Natural killer cell (primary cell): ENCODE data around the gene CALML6. TPM values are rescaled to one million over a fixed set of nuclear protein-coding genes. Genes with fewer than 3 reads are reported as not detected.
A peak's percentile ranks its signal among the peaks of the same experiment; 100 is the strongest.

ENCODE experiments used
- ATAC-seq, 3 donors: fragments of 150-1000 bp in 2 of 3; fragments of 200-7000 bp in 1 of 3; cut with Tn5 transposase; 1 replicate in 1 of 3; 2 replicates in 2 of 3; pipeline ENCODE4 v1.10.0; 2021; ENCODE audit warnings: mild to moderate bottlenecking in 2 of 3, moderate library complexity in 2 of 3
- DNase-seq, 2 donors: peaks; one replicate each; pipeline versions ENCODE4 v3.0.0 to v3.0.0-alpha.2; 2013 to 2021; ENCODE audit warnings: mixed read lengths in 1 of 2
- H3K27ac ChIP-seq: one replicate; pipeline ENCODE4 v1.5.1; 2013; ENCODE audit warnings: mild to moderate bottlenecking, low read length
- H3K27me3 ChIP-seq: one replicate; pipeline ENCODE4 v1.6.1; 2013; ENCODE audit warnings: low read length; ENCODE audit not compliant: control insufficient read depth, insufficient read depth
- H3K36me3 ChIP-seq: one replicate; pipeline ENCODE4 v1.6.1; 2013; ENCODE audit warnings: low read length; ENCODE audit not compliant: control insufficient read depth, insufficient read depth
- H3K4me1 ChIP-seq: one replicate; pipeline ENCODE4 v1.6.1; 2013; ENCODE audit warnings: low read length; ENCODE audit not compliant: control insufficient read depth, insufficient read depth
- H3K4me3 ChIP-seq: one replicate; pipeline ENCODE4 v1.5.1; 2013; ENCODE audit warnings: low read length
- H3K9me3 ChIP-seq: one replicate; pipeline ENCODE4 v1.6.1; 2013; ENCODE audit warnings: low read length; ENCODE audit not compliant: control insufficient read depth, insufficient read depth
- H3K27ac Mint-ChIP-seq, 2 donors: one replicate each; pipeline ENCODE4 v1.8.0; 2022; ENCODE audit warnings: mild to moderate bottlenecking in 2 of 2, mixed read lengths in 2 of 2, moderate library complexity in 1 of 2
- H3K27me3 Mint-ChIP-seq, 2 donors: one replicate each; pipeline ENCODE4 v1.8.0; 2022; ENCODE audit warnings: low read depth in 2 of 2, mixed read lengths in 2 of 2
- H3K36me3 Mint-ChIP-seq: one replicate; pipeline ENCODE4 v1.8.0; 2022; ENCODE audit warnings: mixed read lengths
- H3K4me1 Mint-ChIP-seq, 2 donors: one replicate each; pipeline ENCODE4 v1.8.0; 2022; ENCODE audit warnings: mixed read lengths in 2 of 2
- H3K4me3 Mint-ChIP-seq: one replicate; pipeline ENCODE4 v1.8.0; 2022; ENCODE audit warnings: mild to moderate bottlenecking, moderate library complexity, mixed read lengths
- H3K9me3 Mint-ChIP-seq, 2 donors: one replicate each; pipeline ENCODE4 v1.8.0; 2022; ENCODE audit warnings: mixed read lengths in 2 of 2
- CTCF ChIP-seq: fragments of 200-600 bp; IDR thresholded peaks from one replicate; pipeline ENCODE4 v1.8.0; 2022; ENCODE audit warnings: antibody characterized with exemption
- WGBS: methylation state at CpG from one replicate; pipeline ENCODE4 v1.1.7; 2013; ENCODE audit warnings: missing lambda C conversion rate; ENCODE audit not compliant: insufficient coverage; 5-methylcytosine and 5-hydroxymethylcytosine counted together
- intact Hi-C: fragments of 100-400 bp; cut with micrococcal nuclease; formaldehyde crosslinking; loops from one replicate; pipeline ENCODE4 v1.14.2; 2022
- total RNA-seq, 4 donors: library from RNA; stranded (reverse); fragments of 120-200 nt in 1 of 4; gene quantifications; one replicate each; pipeline versions ENCODE4 v1.2.3 to v1.2.4, GENCODE V29; 2013 to 2022

CALML6 gene
- total RNA-seq, 3 donors from 2014 or later (not counting 1 experiment from before 2014, with no cell fraction given), result 2.1 to 3.9 (median 2.9) TPM

DNA sequence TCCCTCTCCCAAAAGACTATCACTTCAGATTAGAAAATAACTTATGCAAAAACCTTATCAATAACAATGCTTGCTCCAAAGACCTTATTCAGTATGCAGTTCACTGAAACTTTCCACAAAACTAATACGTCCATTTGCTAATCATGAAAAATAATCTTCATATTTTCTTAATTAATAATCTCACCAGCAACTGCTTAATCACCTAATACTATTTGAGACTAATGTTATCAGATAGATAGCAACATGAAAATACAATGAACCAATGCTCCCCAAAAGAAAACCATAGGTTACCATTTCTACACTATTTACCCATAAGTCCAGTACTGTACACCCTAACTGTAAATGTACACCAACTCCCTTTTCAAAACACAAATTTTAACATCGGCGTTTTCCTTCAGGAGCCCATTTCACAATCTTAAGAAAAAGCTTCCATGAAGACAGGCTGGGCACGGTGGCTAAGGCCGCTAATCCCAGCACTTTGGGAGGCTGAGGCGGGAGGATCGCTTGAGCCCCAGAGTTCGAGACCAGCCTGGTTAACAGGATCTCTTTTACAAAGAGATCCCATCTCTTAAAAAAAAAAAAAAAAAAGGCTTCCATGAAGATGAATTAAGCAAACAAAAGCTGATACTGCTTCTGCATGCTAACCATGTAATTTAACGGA lies 25.8 kb upstream of the CALML6 start:
- Mint-ChIP-seq H3K27me3 (no peaks in the 10 kb centered on the region), H3K4me1 (peaks cover 40 to 49% of the 10 kb centered on the region in 2 donors), H3K9me3 (no peaks in the 10 kb centered on the region), H3K27ac (peak overlapping the region; percentile 80 to 81), H3K36me3 (no peaks in the 10 kb centered on the region), H3K4me3 (peak overlapping the region; percentile 84)
- ATAC-seq, result no peak
- no peak for DNase-seq
- peaks cover 56% of the 10 kb centered on the region for H3K4me1 ChIP-seq
- TF ChIP-seq CTCF, result no peak
- 9% methylated on average over 9 of the region's 9 CpGs for WGBS
- no peaks in the 10 kb centered on the region for H3K27me3 ChIP-seq
- no peaks in the 10 kb centered on the region for H3K36me3 ChIP-seq
- no peaks in the 10 kb centered on the region for H3K9me3 ChIP-seq
- H3K27ac ChIP-seq, result peak overlapping the region; percentile 93
- peak overlapping the region; percentile 73 for H3K4me3 ChIP-seq
- intact Hi-C loops, result loop anchor here (5.0 kb wide), 1 partner anchor 107 kb away; no protein-coding TSS in a partner anchor

- Histone ChIP-seq H3K9me3 (no peaks in the 10 kb centered on the region), H3K36me3 (no peaks in the 10 kb centered on the region), H3K27me3 (no peaks in the 10 kb centered on the region), H3K4me3 (peak overlapping the region; percentile 73), H3K4me1 (peaks cover 63% of the 10 kb centered on the region), H3K27ac (peak overlapping the region; percentile 93)
- ATAC-seq, result peak; percentile 39 to 53 (median 41)
- under 1% methylated on average over 88 of the region's 88 CpGs for WGBS
- H3K36me3 Mint-ChIP-seq, result no peaks in the 10 kb centered on the region
- no peak for TF ChIP-seq CTCF
- DNase-seq, result peak; percentile 52 to 65
- H3K4me1 Mint-ChIP-seq, result peaks cover 43 to 56% of the 10 kb centered on the region in 2 donors
- intact Hi-C loops, result loop anchor here (5.0 kb wide), 1 partner anchor 108 kb away; no protein-coding TSS in a partner anchor
- H3K27me3 Mint-ChIP-seq, result no peaks in the 10 kb centered on the region
- no peaks in the 10 kb centered on the region for H3K9me3 Mint-ChIP-seq
- peak overlapping the region; percentile 84 for H3K4me3 Mint-ChIP-seq
- peak overlapping the region; percentile 80 to 81 for H3K27ac Mint-ChIP-seq
These were observed 25.1 kb upstream of the CALML6 start for GRCh38 chr1:1889847-1890505.

- H3K4me3 ChIP-seq, result peak within 1 kb of the TSS; percentile 73
- H3K4me1 ChIP-seq, result peaks cover 64% of the 10 kb centered on the region
- Mint-ChIP-seq H3K27me3 (no peaks in the 10 kb centered on the region), H3K27ac (peak within 1 kb of the TSS; percentile 87 to 96), H3K9me3 (no peaks in the 10 kb centered on the region), H3K4me3 (peak within 1 kb of the TSS; percentile 92), H3K36me3 (no peaks in the 10 kb centered on the region), H3K4me1 (peaks cover 44 to 59% of the 10 kb centered on the region in 2 donors)
- ATAC-seq, result peak; percentile 69 to 91 (median 76)
- TF ChIP-seq CTCF, result no peak
- H3K9me3 ChIP-seq, result no peaks in the 10 kb centered on the region
- no peaks in the 10 kb centered on the region for H3K27me3 ChIP-seq
- peak within 1 kb of the TSS; percentile 93 for H3K27ac ChIP-seq
- DNase-seq, result peak; percentile 93 to 98
- under 1% methylated on average over 136 of the region's 137 CpGs for WGBS
- intact Hi-C loops, result no loop called here
- H3K36me3 ChIP-seq, result no peaks in the 10 kb centered on the region
These were observed 24.3 kb upstream of the CALML6 start, which contains the start of gene GNB1 for GRCh38 chr1:1890506-1891348. Gene GNB1, minus strand, starts transcription at chr1:1891087. Its CDS starts 65,634 bp downstream, at chr1:1825453.
